Activated CD4-positive, alpha-beta memory T cell treated with anti-CD3 and anti-CD28 coated beads for 36 hours (primary cell): Measurements from ENCODE around the gene RIF1. TPM values are rescaled to one million over a fixed set of nuclear protein-coding genes. Genes with fewer than 3 reads are reported as not detected.
"Not testable (repeated sequence)": the region's sequence is repeated elsewhere in the genome, so short reads cannot be mapped to it uniquely, and the experiment has no call there.

ENCODE experiments used
- CTCF ChIA-PET: fragments of 350-600 bp; sonication (Branson Sonifier 250); formaldehyde crosslinking; loops from one replicate; lab custom pipeline; 2021; ENCODE audit warnings: antibody characterized with exemption, inconsistent platforms; lab: Charles Lee
- POLR2A ChIA-PET: fragments of 350-600 bp; sonication (Branson Sonifier 250); formaldehyde crosslinking; loops from one replicate; lab custom pipeline; 2021; ENCODE audit warnings: antibody characterized with exemption; lab: Charles Lee
- DNase-seq: peaks from one replicate; pipeline ENCODE4 v3.0.0-alpha.2; 2020
- H3K27ac Mint-ChIP-seq: one replicate; pipeline ENCODE4 v1.8.0; 2021; ENCODE audit warnings: mixed read lengths
- H3K27me3 Mint-ChIP-seq: one replicate; pipeline ENCODE4 v1.8.0; 2021; ENCODE audit warnings: mixed read lengths
- H3K36me3 Mint-ChIP-seq: one replicate; pipeline ENCODE4 v1.8.0; 2021; ENCODE audit warnings: mixed read lengths
- H3K4me1 Mint-ChIP-seq: one replicate; pipeline ENCODE4 v1.8.0; 2021; ENCODE audit warnings: low read depth, mixed read lengths
- H3K4me3 Mint-ChIP-seq: one replicate; pipeline ENCODE4 v1.8.0; 2021; ENCODE audit warnings: mild to moderate bottlenecking, mixed read lengths
- H3K9me3 Mint-ChIP-seq: one replicate; pipeline ENCODE4 v1.8.0; 2021; ENCODE audit warnings: mixed read lengths
- intact Hi-C: fragments of 100-400 bp; cut with micrococcal nuclease; formaldehyde crosslinking; loops from one replicate; pipeline ENCODE4 v1.15.1; 2023
- total RNA-seq, 2 experiments: library from RNA; stranded (reverse); gene quantifications; one replicate each; pipeline ENCODE4 v1.2.3, GENCODE V29; 2021

The RIF1 gene
- total RNA-seq, 2 experiments from 2014 or later, result 56.8 to 59.2 TPM

- no peaks in the 10 kb centered on the region for H3K27me3 Mint-ChIP-seq
- no peaks in the 10 kb centered on the region for H3K36me3 Mint-ChIP-seq
- no peak overlapping the region for H3K27ac Mint-ChIP-seq
- H3K9me3 Mint-ChIP-seq, result no peaks in the 10 kb centered on the region
- H3K4me3 Mint-ChIP-seq, result no peak overlapping the region
- POLR2A ChIA-PET, result no interaction called here
- intact Hi-C loops, result no loop called here
- DNase-seq, result no peak
- no peaks in the 10 kb centered on the region for H3K4me1 Mint-ChIP-seq
- CTCF ChIA-PET, result no interaction called here
Observed at GRCh38 chr2:151395509-151396374, 14.0 kb upstream of the RIF1 start.

- Mint-ChIP-seq H3K4me1 (no peaks in the 10 kb centered on the region), H3K4me3 (no peak overlapping the region), H3K27me3 (no peaks in the 10 kb centered on the region), H3K9me3 (no peaks in the 10 kb centered on the region), H3K36me3 (no peaks in the 10 kb centered on the region), H3K27ac (no peak overlapping the region)
- POLR2A ChIA-PET, result no interaction called here
- intact Hi-C loops, result no loop called here
- no peak for DNase-seq
- CTCF ChIA-PET, result no interaction called here
Observed at GRCh38 chr2:151399981-151400380, 9.7 kb upstream of the RIF1 start.

- no peak for DNase-seq
- Mint-ChIP-seq H3K4me1 (no peaks in the 10 kb centered on the region), H3K27ac (no peak overlapping the region), H3K36me3 (no peaks in the 10 kb centered on the region), H3K9me3 (no peaks in the 10 kb centered on the region), H3K4me3 (no peak overlapping the region), H3K27me3 (no peaks in the 10 kb centered on the region)
- ChIA-PET CTCF (no interaction called here), POLR2A (no interaction called here)
- intact Hi-C loops, result no loop called here
Observed at GRCh38 chr2:151401149-151401548, 8.6 kb upstream of the RIF1 start.

GRCh38 chr2:151403914-151404313 is 5.8 kb upstream of the RIF1 start:
- Mint-ChIP-seq H3K4me3 (no peak overlapping the region), H3K27ac (no peak overlapping the region), H3K27me3 (no peaks in the 10 kb centered on the region), H3K4me1 (no peaks in the 10 kb centered on the region), H3K9me3 (no peaks in the 10 kb centered on the region), H3K36me3 (no peaks in the 10 kb centered on the region)
- POLR2A ChIA-PET, result no interaction called here
- no peak for DNase-seq
- intact Hi-C loops, result no loop called here
- CTCF ChIA-PET, result no interaction called here

- no peaks in the 10 kb centered on the region for H3K9me3 Mint-ChIP-seq
- no peak for DNase-seq
- peaks cover 4% of the 10 kb centered on the region for H3K4me1 Mint-ChIP-seq
- H3K36me3 Mint-ChIP-seq, result peaks cover 2% of the 10 kb centered on the region
- H3K4me3 Mint-ChIP-seq, result no peak overlapping the region
- CTCF ChIA-PET, result no interaction called here
- no peaks in the 10 kb centered on the region for H3K27me3 Mint-ChIP-seq
- POLR2A ChIA-PET, result no interaction called here
- intact Hi-C loops, result no loop called here
- no peak overlapping the region for H3K27ac Mint-ChIP-seq
Observed at GRCh38 chr2:151405376-151405775, 4.3 kb upstream of the RIF1 start.

GRCh38 chr2:151407281-151407680 is 2.4 kb upstream of the RIF1 start:
- CTCF ChIA-PET, result interaction anchor here (0.5 to 0.6 kb wide), 2 partner anchors 168 to 1846 kb away, joined by 3 read pairs; no protein-coding TSS in a partner anchor
- DNase-seq, result no peak
- H3K27me3 Mint-ChIP-seq, result no peaks in the 10 kb centered on the region
- intact Hi-C loops, result no loop called here
- H3K4me3 Mint-ChIP-seq, result no peak overlapping the region
- H3K27ac Mint-ChIP-seq, result no peak overlapping the region
- no peaks in the 10 kb centered on the region for H3K9me3 Mint-ChIP-seq
- H3K36me3 Mint-ChIP-seq, result peaks cover 12% of the 10 kb centered on the region
- peaks cover 12% of the 10 kb centered on the region for H3K4me1 Mint-ChIP-seq
- POLR2A ChIA-PET, result no interaction called here

- CTCF ChIA-PET, result no interaction called here
- DNase-seq, result no peak
- Mint-ChIP-seq H3K9me3 (no peaks in the 10 kb centered on the region), H3K4me3 (peak overlapping the region; percentile 90), H3K27ac (peak overlapping the region; percentile 83), H3K36me3 (peaks cover 23% of the 10 kb centered on the region), H3K27me3 (no peaks in the 10 kb centered on the region), H3K4me1 (peaks cover 21% of the 10 kb centered on the region)
- intact Hi-C loops, result loop anchor here (1.0 kb wide), 2 partner anchors 14 to 120 kb away; partner anchors contain the start of gene NMI
- POLR2A ChIA-PET, result interaction anchor here (1.1 to 2.2 kb wide), 3 partner anchors 9 to 148 kb away, joined by 3 to 11 read pairs (median 5); partner anchors contain the start of gene NMI
Observed at GRCh38 chr2:151408788-151409600, 708 bp upstream of the RIF1 start.

GRCh38 chr2:151410485-151410834 is 758 bp downstream of the RIF1 start:
- ChIA-PET CTCF (interaction anchor here (0.7 kb wide), 1 partner anchor 116 kb away, joined by 3 read pairs; no protein-coding TSS in a partner anchor), POLR2A (interaction anchor here (0.8 to 2.2 kb wide), 2 partner anchors 121 to 149 kb away, joined by 3 to 11 read pairs; partner anchors contain the start of genes NMI and RBM43)
- Mint-ChIP-seq H3K27me3 (no peaks in the 10 kb centered on the region), H3K36me3 (peaks cover 30% of the 10 kb centered on the region), H3K27ac (peak overlapping the region; percentile 83), H3K4me3 (peak overlapping the region; percentile 90), H3K9me3 (no peaks in the 10 kb centered on the region), H3K4me1 (peaks cover 24% of the 10 kb centered on the region)
- intact Hi-C loops, result loop anchor here (2.0 to 10.0 kb wide), 2 partner anchors 150 to 414 kb away; partner anchors contain the start of genes ARL5A and RBM43
- DNase-seq, result peak; percentile 58

GRCh38 chr2:151417650-151418049 is 7.9 kb downstream of the RIF1 start:
- ChIA-PET CTCF (interaction anchor here (1.4 kb wide), 1 partner anchor 21 kb away, joined by 3 read pairs; no protein-coding TSS in a partner anchor), POLR2A (interaction anchor here (1.0 kb wide), 1 partner anchor 8 kb away, joined by 3 read pairs; the partner anchor contains the start of gene RIF1)
- intact Hi-C loops, result loop anchor here (10.0 kb wide), 1 partner anchor 407 kb away; the partner anchor contains the start of gene ARL5A
- no peaks in the 10 kb centered on the region for H3K27me3 Mint-ChIP-seq
- H3K36me3 Mint-ChIP-seq, result peaks cover 46% of the 10 kb centered on the region
- peaks cover 30% of the 10 kb centered on the region for H3K4me1 Mint-ChIP-seq
- DNase-seq, result no peak
- no peaks in the 10 kb centered on the region for H3K9me3 Mint-ChIP-seq
- no peak overlapping the region for H3K4me3 Mint-ChIP-seq
- H3K27ac Mint-ChIP-seq, result no peak overlapping the region

- H3K27ac Mint-ChIP-seq, H3K4me3 Mint-ChIP-seq, DNase-seq, H3K9me3 Mint-ChIP-seq, intact Hi-C loops, H3K27me3 Mint-ChIP-seq: not testable (repeated sequence)
- ChIA-PET POLR2A (interaction anchor here (1.0 kb wide), 1 partner anchor 39 kb away, joined by 8 read pairs; no protein-coding TSS in a partner anchor), CTCF (interaction anchor here (0.9 to 2.0 kb wide), 3 partner anchors 11 to 17 kb away, joined by 4 to 11 read pairs (median 4); no protein-coding TSS in a partner anchor)
- Mint-ChIP-seq H3K36me3 (peaks cover 51% of the 10 kb centered on the region), H3K4me1 (peaks cover 42% of the 10 kb centered on the region)
Observed at GRCh38 chr2:151421681-151422080, 12.0 kb downstream of the RIF1 start.

GRCh38 chr2:151422917-151423439 is 13.3 kb downstream of the RIF1 start:
- Mint-ChIP-seq H3K4me3 (no peak overlapping the region), H3K27ac (peak overlapping the region; percentile 74), H3K27me3 (no peaks in the 10 kb centered on the region), H3K36me3 (peaks cover 49% of the 10 kb centered on the region), H3K9me3 (no peaks in the 10 kb centered on the region), H3K4me1 (peaks cover 39% of the 10 kb centered on the region)
- DNase-seq, result no peak
- ChIA-PET POLR2A (no interaction called here), CTCF (interaction anchor here (0.7 to 1.4 kb wide), 3 partner anchors 12 to 16 kb away, joined by 3 to 5 read pairs (median 3); no protein-coding TSS in a partner anchor)
- intact Hi-C loops, result loop anchor here (1.0 kb wide), 2 partner anchors 14 to 135 kb away; partner anchors contain the start of gene RIF1
